Uterus (tissue), 4 donors: ENCODE measurements around the gene TP53I11. TPM values are rescaled to one million over a fixed set of nuclear protein-coding genes. Genes with fewer than 3 reads are reported as not detected.

ENCODE experiments used
- DNase-seq, 2 donors: peaks; one replicate each; pipeline ENCODE4 v3.0.0-alpha.2; 2019 to 2020
- H3K27ac ChIP-seq, 2 donors: fragments of 200-600 bp; sonication (generic); 1 replicate in 1 of 2; 2 replicates in 1 of 2; pipeline ENCODE4 v1.5.1; 2016 to 2018
- H3K27me3 ChIP-seq, 2 donors: fragments of 200-600 bp; sonication (generic); one replicate each; pipeline ENCODE4 v1.5.1; 2018 to 2019; ENCODE audit warnings: control low read depth in 1 of 2
- H3K36me3 ChIP-seq, 2 donors: fragments of 200-600 bp; sonication (generic); one replicate each; pipeline ENCODE4 v1.5.1; 2019; ENCODE audit warnings: control low read depth in 1 of 2
- H3K4me1 ChIP-seq, 2 donors: fragments of 200-600 bp; sonication (generic); one replicate each; pipeline ENCODE4 v1.5.1; 2018 to 2019; ENCODE audit warnings: control low read depth in 1 of 2
- H3K4me3 ChIP-seq, 2 donors: fragments of 200-600 bp; sonication (generic); 1 replicate in 1 of 2; 2 replicates in 1 of 2; pipeline ENCODE4 v1.5.1; 2018 to 2019; ENCODE audit warnings: mild to moderate bottlenecking in 1 of 2
- H3K9me3 ChIP-seq, 2 donors: fragments of 200-600 bp; sonication (generic); one replicate each; pipeline ENCODE4 v1.5.1; 2019; ENCODE audit warnings: control low read depth in 1 of 2
- CTCF ChIP-seq, 4 experiments: fragments of 200-600 bp in 2 of 4; fragments of 450-650 bp in 2 of 4; sonication (generic) in 2 of 4; IDR thresholded peaks; one replicate each; pipeline ENCODE4 v1.5.1; 2016 to 2019; ENCODE audit warnings: antibody characterized with exemption in 4 of 4, mild to moderate bottlenecking in 2 of 4, moderate library complexity in 1 of 4
- POLR2A ChIP-seq, 2 donors: fragments of 450-650 bp; IDR thresholded peaks; one replicate each; pipeline ENCODE4 v1.6.1; 2016; ENCODE audit warnings: antibody characterized with exemption in 2 of 2, mild to moderate bottlenecking in 1 of 2, moderate library complexity in 1 of 2
- intact Hi-C: fragments of 100-400 bp; cut with DNase I; formaldehyde crosslinking; loops from one replicate; pipeline ENCODE4 v1.15.1; 2023; ENCODE audit warnings: low total_unique reads
- total RNA-seq, 4 donors: library from RNA; depleted of rRNA in 3 of 4; stranded (reverse); fragments of >200 nt in 3 of 4; gene quantifications; one replicate each; pipeline versions ENCODE4 v1.1.0 to v1.2.4, GENCODE V29; 2014 to 2023
- donor health status: DM: yes; HTN: yes; CAD: no.

TP53I11 gene
- total RNA-seq = 10 to 100 TPM in 3 of 4 donors, 1 to 10 TPM in 1; 3.8 to 53.9 (median 17.5) TPM

DNA sequence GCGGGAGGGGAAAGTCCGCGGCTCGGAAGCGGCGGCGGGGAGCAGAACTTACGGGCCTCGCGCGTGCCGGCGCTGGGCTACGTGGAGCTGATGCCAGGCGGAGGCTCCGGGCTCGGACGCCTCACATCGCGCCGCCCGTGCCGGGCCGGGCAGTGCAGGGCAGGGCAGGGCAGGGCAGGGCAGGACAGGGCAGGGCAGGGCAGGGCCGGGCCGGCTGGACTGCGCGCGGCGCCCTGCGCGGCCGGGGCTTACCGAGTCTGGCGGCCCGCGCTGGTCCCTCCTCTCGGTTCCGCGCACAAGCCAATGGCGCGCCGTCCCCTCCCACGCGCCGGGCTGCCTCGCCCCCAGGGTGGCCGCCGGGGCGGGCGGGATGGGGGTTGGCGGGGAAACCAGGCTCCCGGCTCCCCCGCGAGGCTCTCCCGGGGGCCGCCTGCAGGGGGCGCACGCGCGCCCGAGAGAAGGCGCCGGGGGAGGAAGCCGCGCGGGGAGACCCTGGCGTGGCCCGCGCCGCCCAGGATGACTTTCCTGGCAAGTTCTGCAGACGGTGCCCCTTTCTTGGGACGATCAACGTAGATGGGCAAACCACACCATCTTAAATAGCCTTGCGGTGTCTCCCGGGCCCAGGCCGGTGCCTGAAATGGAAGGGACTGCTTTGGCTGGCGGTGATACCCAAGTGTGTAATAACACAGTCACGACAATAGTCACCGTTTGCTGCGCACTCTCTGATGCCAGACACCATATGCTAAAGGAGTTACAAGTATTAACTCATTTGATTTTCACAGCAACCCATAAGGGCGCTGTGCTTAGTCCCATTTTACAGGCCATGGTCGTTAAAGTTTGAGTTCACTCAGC is at the start of gene TP53I11:
Gene TP53I11 (minus strand): TSS at position 259 of the 852 bp plus-strand sequence. CDS start 12,548 bp downstream, outside the sequence.
- peak within 1 kb of the TSS; percentile 73 to 79 for H3K4me3 ChIP-seq
- peaks cover 0 to 1% of the 10 kb centered on the region in 2 donors for H3K4me1 ChIP-seq
- H3K9me3 ChIP-seq = no peaks in the 10 kb centered on the region
- no peaks in the 10 kb centered on the region for H3K36me3 ChIP-seq
- intact Hi-C loops = no loop called here
- DNase-seq = peak; percentile 60 to 81
- peak; percentile 27 to 69 (median 48) for TF ChIP-seq CTCF (IDR thresholded peaks at IDR 0.05)
- peak; percentile 67 to 86 for TF ChIP-seq POLR2A (IDR thresholded peaks at IDR 0.05)
- H3K27ac ChIP-seq = peak within 1 kb of the TSS; percentile 60 to 75
- no peaks in the 10 kb centered on the region for H3K27me3 ChIP-seq

GRCh38 chr11:44999068-44999467 is 48.4 kb upstream of the TP53I11 start:
- no peaks in the 10 kb centered on the region for H3K36me3 ChIP-seq
- no peaks in the 10 kb centered on the region for H3K4me1 ChIP-seq
- no peak for DNase-seq
- H3K27me3 ChIP-seq = no peaks in the 10 kb centered on the region
- no peak overlapping the region for H3K4me3 ChIP-seq
- intact Hi-C loops = no loop called here
- no peaks in the 10 kb centered on the region for H3K9me3 ChIP-seq
- H3K27ac ChIP-seq = no peak overlapping the region
- no peak for TF ChIP-seq POLR2A (IDR thresholded peaks at IDR 0.05)
- TF ChIP-seq CTCF (IDR thresholded peaks at IDR 0.05) = no peak

GRCh38 chr11:44998051-44998450 is 47.4 kb upstream of the TP53I11 start:
- no peaks in the 10 kb centered on the region for H3K4me1 ChIP-seq
- no peaks in the 10 kb centered on the region for H3K36me3 ChIP-seq
- no peak overlapping the region for H3K4me3 ChIP-seq
- intact Hi-C loops = no loop called here
- TF ChIP-seq POLR2A (IDR thresholded peaks at IDR 0.05) (no peak), CTCF (IDR thresholded peaks at IDR 0.05) (no peak)
- H3K27me3 ChIP-seq = no peaks in the 10 kb centered on the region
- no peaks in the 10 kb centered on the region for H3K9me3 ChIP-seq
- DNase-seq = no peak
- no peak overlapping the region for H3K27ac ChIP-seq

- intact Hi-C loops = no loop called here
- no peaks in the 10 kb centered on the region for H3K27me3 ChIP-seq
- H3K4me1 ChIP-seq = no peaks in the 10 kb centered on the region
- no peak overlapping the region for H3K4me3 ChIP-seq
- H3K36me3 ChIP-seq = no peaks in the 10 kb centered on the region
- no peak overlapping the region for H3K27ac ChIP-seq
- no peak for DNase-seq
- TF ChIP-seq POLR2A (IDR thresholded peaks at IDR 0.05) = no peak
- TF ChIP-seq CTCF (IDR thresholded peaks at IDR 0.05) = no peak
- H3K9me3 ChIP-seq = no peaks in the 10 kb centered on the region
These were observed 46.9 kb upstream of the TP53I11 start for GRCh38 chr11:44997566-44997965.

DNA sequence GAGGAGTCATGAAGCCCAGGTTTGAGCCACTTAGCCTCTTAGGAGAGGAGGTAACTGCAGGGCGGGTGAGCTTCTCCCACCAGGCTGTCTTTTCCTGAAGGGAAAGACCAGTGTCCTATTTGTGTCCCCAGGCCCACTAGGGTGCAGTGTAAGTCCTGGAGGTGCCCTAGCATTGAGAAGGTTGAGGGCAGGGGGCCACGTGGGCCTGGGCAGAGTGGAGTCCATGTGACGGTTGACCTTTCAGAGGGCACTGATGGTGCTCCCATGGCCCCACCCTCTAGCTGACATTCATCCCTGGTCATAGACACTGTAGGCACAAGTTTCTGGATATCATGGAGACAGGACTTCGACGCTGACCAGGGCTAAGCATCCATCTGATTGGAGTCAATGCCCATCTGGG is 44.1 kb upstream of the TP53I11 start:
- intact Hi-C loops = no loop called here
- H3K27me3 ChIP-seq = no peaks in the 10 kb centered on the region
- no peaks in the 10 kb centered on the region for H3K9me3 ChIP-seq
- no peaks in the 10 kb centered on the region for H3K36me3 ChIP-seq
- H3K4me3 ChIP-seq = no peak overlapping the region
- no peak overlapping the region for H3K27ac ChIP-seq
- no peaks in the 10 kb centered on the region for H3K4me1 ChIP-seq
- DNase-seq = no peak
- TF ChIP-seq POLR2A (IDR thresholded peaks at IDR 0.05) (no peak), CTCF (IDR thresholded peaks at IDR 0.05) (no peak)
